ENCODE data around the gene NPRL2. TPM values are rescaled to one million over a fixed set of nuclear protein-coding genes. Genes with fewer than 3 reads are reported as not detected.

Gene NPRL2
- total RNA-seq, result 21.6 TPM
- long read RNA-seq, transcript NPRL2-201 (11 exons, 1,700 nt), result major isoform, 16 of 44 reads
- long read RNA-seq, partial matches to known transcripts, result 4 of 44 reads
- long read RNA-seq, other reads (novel, unspliced or antisense), result 24 of 44 reads

DNA sequence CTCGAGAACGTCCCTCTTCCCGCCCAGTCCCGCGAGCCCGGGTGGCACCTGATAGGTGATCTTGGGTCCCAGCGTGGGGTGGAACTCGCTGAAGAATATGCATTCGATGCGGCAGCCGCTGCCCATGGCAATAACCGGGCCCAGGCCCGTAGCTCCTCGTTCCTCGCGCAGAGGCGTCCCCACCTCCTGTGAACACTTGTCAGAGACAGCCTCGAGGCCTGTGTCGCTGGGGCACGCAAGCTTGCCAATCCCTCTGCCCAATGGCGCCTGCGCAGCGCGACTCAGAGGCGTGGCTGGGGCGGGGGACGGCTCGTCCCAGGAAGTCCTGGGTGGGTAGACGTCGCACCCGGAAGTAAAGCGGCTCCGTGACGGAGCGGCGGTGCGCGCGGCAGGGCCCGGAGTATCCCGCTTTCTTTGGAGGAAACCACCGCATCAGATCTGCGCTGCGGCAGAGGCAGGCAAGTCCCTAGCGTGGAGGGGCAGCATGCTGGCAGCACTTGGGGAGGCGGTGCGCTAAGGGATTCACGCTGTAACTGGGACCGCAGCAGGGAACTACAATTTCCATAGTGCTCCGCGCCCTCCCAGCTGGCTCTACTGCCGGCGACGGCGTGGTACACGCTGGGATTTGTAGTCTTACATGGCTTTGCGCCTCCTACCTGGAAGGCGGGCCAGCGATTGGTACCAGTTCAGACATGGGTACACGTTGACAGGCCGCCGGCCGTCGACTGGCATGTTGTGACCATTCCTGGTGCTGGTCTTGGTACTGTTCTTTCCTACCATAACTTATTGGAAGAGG is at the start of gene NPRL2, which contains the start of gene CYB561D2:
TSS of gene NPRL2 (minus strand) at position 249 of the 796 bp plus-strand sequence. CDS start at position 126, 123 bp downstream.
TSS of gene CYB561D2 (plus strand) at position 336 of the 796 bp plus-strand sequence. CDS start 572 bp downstream, outside the sequence.
- ATAC-seq, result peak; percentile 95
- Histone ChIP-seq H3K36me3 (peaks cover 51% of the 10 kb centered on the region), H3K4me3 (peak within 1 kb of the TSS; percentile 73), H3K9me3 (no peaks in the 10 kb centered on the region), H3K27me3 (no peaks in the 10 kb centered on the region), H3K27ac (peak within 1 kb of the TSS; percentile 92), H3K4me1 (peaks cover 32% of the 10 kb centered on the region)
- intact Hi-C loops (cut with DNase I), result no loop called here
- TF ChIP-seq, protein P1, sequence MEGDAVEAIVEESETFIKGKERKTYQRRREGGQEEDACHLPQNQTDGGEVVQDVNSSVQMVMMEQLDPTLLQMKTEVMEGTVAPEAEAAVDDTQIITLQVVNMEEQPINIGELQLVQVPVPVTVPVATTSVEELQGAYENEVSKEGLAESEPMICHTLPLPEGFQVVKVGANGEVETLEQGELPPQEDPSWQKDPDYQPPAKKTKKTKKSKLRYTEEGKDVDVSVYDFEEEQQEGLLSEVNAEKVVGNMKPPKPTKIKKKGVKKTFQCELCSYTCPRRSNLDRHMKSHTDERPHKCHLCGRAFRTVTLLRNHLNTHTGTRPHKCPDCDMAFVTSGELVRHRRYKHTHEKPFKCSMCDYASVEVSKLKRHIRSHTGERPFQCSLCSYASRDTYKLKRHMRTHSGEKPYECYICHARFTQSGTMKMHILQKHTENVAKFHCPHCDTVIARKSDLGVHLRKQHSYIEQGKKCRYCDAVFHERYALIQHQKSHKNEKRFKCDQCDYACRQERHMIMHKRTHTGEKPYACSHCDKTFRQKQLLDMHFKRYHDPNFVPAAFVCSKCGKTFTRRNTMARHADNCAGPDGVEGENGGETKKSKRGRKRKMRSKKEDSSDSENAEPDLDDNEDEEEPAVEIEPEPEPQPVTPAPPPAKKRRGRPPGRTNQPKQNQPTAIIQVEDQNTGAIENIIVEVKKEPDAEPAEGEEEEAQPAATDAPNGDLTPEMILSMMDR (IDR thresholded peaks at IDR 0.05), result no peak
- DNase-seq, result peak; percentile 99

DNA sequence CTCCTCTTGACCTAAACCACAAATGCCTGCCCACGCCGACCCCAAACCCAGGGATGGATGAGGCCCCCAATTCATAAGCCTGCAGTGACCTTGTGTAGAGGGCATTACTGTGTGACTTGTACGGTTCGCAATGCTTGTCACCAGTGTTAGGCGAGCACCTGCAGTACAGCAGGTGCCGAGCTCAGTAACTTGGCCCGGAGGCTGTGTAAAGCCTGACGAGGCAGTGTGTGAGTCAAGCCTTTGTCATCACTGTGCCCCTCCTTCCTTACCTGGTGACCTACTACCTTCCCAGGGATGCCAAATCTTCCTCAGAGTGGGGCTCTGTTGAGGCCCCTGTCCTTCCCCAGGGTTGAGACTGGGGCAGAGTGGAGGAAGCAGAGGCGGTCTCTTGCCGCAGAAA is 45.9 kb upstream of the NPRL2 start:
- Histone ChIP-seq H3K27me3 (no peaks in the 10 kb centered on the region), H3K36me3 (no peaks in the 10 kb centered on the region), H3K4me3 (no peak overlapping the region), H3K27ac (no peak overlapping the region), H3K4me1 (peaks cover 7% of the 10 kb centered on the region), H3K9me3 (no peaks in the 10 kb centered on the region)
- DNase-seq (no peak), ATAC-seq (no peak)
- TF ChIP-seq, protein P1 (IDR thresholded peaks at IDR 0.05), result no peak
- intact Hi-C loops (cut with DNase I), result no loop called here

DNA sequence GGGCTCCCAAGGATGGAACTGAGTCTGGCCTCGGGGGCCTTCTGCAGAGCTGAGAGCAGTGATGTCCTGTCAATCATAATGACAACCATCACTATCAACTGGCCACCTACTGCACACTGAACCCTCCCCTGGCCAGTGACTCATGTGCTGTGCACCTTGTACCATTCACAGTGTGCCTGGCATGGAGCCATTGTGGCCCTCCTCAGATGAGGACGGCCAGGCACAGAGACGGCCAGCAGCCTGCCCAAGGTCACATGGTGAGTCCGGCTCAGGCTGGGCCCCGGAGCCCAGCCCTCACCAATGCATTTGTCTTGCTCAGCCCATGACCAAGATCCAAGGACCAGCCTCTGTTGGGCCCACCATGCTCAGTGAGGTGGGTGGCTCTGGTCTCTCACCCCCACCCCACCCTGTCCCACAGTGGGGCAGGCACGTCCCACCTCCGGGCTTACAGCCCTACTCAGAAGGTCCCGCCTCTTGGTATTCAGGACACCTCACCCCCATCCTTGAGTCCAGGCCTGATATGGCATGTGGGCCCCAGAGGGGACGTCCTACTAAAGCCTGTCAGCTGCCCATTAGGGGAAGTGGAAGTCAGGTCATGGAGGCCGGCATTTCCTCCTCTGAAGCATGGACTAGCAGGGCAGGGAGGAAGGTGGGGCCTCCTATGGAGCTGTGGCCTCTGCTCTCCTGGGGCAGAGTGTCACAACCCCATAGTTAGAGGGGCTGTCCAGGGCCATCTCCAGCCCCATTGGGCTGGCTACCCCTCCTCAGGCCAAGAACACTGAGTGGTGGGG is 44.7 kb upstream of the NPRL2 start:
- no peak for DNase-seq
- no peaks in the 10 kb centered on the region for H3K27me3 ChIP-seq
- H3K9me3 ChIP-seq, result no peaks in the 10 kb centered on the region
- ATAC-seq, result peak; percentile 50
- H3K4me3 ChIP-seq, result no peak overlapping the region
- peaks cover 15% of the 10 kb centered on the region for H3K4me1 ChIP-seq
- intact Hi-C loops (cut with DNase I), result no loop called here
- no peaks in the 10 kb centered on the region for H3K36me3 ChIP-seq
- TF ChIP-seq, protein P1 (IDR thresholded peaks at IDR 0.05), result no peak
- no peak overlapping the region for H3K27ac ChIP-seq

DNA sequence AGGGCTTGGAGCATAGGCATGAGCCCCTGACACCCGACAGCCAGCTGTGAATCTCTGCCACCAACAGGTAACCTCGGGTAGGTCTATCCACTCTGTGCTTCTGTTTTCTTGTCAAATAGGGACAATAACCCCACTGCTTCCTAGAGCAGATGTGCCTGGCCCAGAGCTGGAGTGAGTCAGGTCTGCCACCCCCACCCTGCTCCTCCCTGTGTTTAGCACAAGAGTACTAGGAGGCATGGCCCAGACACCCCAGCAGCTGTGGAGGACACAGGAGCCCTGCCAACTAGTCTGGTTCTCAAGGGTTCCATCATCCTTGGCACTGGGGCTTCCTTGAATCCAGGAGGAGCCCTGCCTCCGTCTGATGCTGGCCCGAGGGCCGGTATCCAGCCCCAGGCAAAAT is 42.5 kb upstream of the NPRL2 start:
- H3K9me3 ChIP-seq, result no peaks in the 10 kb centered on the region
- ATAC-seq, result no peak
- H3K4me3 ChIP-seq, result no peak overlapping the region
- no peak for DNase-seq
- no peak overlapping the region for H3K27ac ChIP-seq
- no peaks in the 10 kb centered on the region for H3K27me3 ChIP-seq
- H3K36me3 ChIP-seq, result no peaks in the 10 kb centered on the region
- H3K4me1 ChIP-seq, result peaks cover 15% of the 10 kb centered on the region
- TF ChIP-seq, protein P1 (IDR thresholded peaks at IDR 0.05), result no peak
- intact Hi-C loops (cut with DNase I), result no loop called here

DNA sequence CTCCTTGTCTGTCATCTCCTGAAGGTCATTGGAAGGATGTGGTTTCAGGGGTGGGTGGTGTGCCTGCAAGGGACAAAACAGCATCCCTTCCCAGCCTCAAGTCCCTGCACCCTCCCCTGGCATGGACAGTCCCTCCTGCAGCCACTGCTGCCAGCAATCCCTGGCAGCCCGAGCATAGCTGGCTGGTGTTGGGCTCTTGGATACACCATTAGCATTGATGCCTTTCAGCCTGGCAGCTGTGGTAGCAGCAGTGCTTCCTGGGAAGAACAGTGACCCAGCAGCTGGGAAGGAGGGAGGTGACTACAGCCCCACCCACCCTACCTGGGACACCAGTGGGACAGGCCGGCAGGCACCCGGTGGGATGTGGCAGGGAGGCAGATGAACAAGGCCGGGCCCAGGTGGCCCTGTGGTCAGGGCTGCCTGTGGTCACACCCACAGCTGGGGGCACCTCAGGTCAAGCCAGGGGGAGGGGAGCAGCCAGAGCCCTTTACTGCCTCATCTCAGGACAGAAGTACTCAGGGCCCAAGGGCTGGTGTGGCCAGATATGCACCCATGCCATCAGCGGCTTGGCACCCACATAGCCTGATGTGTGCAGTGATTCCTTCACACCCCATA is 41.6 kb upstream of the NPRL2 start:
- DNase-seq, result no peak
- H3K27me3 ChIP-seq, result no peaks in the 10 kb centered on the region
- intact Hi-C loops (cut with DNase I), result no loop called here
- ATAC-seq, result no peak
- TF ChIP-seq, protein P1 (IDR thresholded peaks at IDR 0.05), result no peak
- H3K27ac ChIP-seq, result no peak overlapping the region
- H3K4me1 ChIP-seq, result peaks cover 15% of the 10 kb centered on the region
- no peak overlapping the region for H3K4me3 ChIP-seq
- H3K36me3 ChIP-seq, result no peaks in the 10 kb centered on the region
- no peaks in the 10 kb centered on the region for H3K9me3 ChIP-seq
